Measurements from ENCODE around the gene COL8A2.

The COL8A2 gene

DNA sequence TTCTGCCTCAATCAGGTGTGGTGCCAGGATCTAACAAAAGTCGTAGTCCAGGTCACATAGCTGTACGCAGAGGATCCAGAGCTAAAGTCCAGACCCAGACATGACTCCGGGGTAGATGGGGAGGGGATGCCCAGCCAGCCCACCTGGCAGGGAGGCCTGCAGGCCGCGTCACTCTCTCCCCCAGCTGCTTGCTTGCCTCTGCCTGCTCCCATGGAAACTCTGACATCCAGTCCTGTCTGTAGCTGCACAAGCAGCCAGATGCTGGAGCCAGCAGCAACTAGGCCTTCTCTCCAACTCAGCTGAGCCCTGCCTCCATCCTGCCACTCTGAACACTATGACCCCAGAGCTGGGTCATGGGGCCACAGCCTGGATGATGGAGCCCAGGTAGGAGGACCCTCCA lies 8.1 kb downstream of the COL8A2 start:
- no peak for DNase-seq
- ChIA-PET CTCF (interaction anchor here (1.1 to 11.2 kb wide), 4 partner anchors 15 to 71 kb away, joined by 3 to 88 read pairs (median 38); partner anchors contain the start of gene TRAPPC3), POLR2A (no interaction called here)
- no peaks in the 10 kb centered on the region for H3K27me3 ChIP-seq (replicated peaks in 2 of 5; ENCODE audit: control insufficient read depth in 4 of 5, insufficient read depth in 5 of 5, low read length in 4 of 5)
- H3K36me3 ChIP-seq (ENCODE audit: control insufficient read depth in 4 of 4, insufficient read depth in 4 of 4, low read length in 3 of 4), result no peaks in the 10 kb centered on the region
- no peaks in the 10 kb centered on the region for H3K9me3 ChIP-seq (ENCODE audit: control extremely low read depth in 1 of 5, control insufficient read depth in 4 of 5, insufficient read depth in 2 of 5, low read depth in 1 of 5, low read length in 4 of 5)
- H3K4me1 ChIP-seq (ENCODE audit: control extremely low read depth in 1 of 4, control insufficient read depth in 4 of 4, insufficient read depth in 4 of 4, low read length in 3 of 4), result peaks cover 0 to 17% (median 2%) of the 10 kb centered on the region in 4 experiments
- 100% methylated on average over 3 of the region's 5 CpGs for WGBS (ENCODE audit: insufficient coverage)
- no peak overlapping the region for H3K27ac ChIP-seq (ENCODE audit: insufficient read depth in 1 of 2, low read depth in 1 of 2, low read length in 2 of 2, poor library complexity in 1 of 2, severe bottlenecking in 2 of 2)
- no peak overlapping the region for H3K4me3 ChIP-seq (ENCODE audit: control insufficient read depth in 1 of 7, extremely low read depth in 1 of 7, insufficient read depth in 4 of 7, low read depth in 2 of 7, low read length in 6 of 7)

DNA sequence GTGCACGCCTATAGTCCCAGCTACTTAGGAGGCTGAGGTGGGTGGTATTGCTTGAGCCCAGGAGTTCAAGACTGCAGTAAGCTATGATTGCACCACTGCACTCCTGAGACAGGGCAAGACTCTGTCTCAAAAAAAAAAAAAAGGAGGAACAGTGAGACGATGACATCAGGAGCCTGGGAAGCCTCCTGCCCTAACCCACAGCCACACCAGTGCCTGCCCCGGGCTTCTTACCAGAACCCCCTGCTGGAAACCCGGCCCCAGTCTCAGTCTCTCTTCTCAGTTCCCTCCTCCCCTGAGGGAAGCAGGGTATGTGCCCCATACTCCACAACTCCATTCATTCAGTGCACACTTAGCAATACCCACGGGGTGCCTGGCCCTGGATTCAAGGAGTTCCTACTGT lies 9.1 kb downstream of the COL8A2 start:
- Histone ChIP-seq H3K4me1 (ENCODE audit: control extremely low read depth in 1 of 4, control insufficient read depth in 4 of 4, insufficient read depth in 4 of 4, low read length in 3 of 4) (peaks cover 0 to 17% (median 2%) of the 10 kb centered on the region in 4 experiments), H3K27me3 (replicated peaks in 2 of 5; ENCODE audit: control insufficient read depth in 4 of 5, insufficient read depth in 5 of 5, low read length in 4 of 5) (no peaks in the 10 kb centered on the region), H3K27ac (ENCODE audit: insufficient read depth in 1 of 2, low read depth in 1 of 2, low read length in 2 of 2, poor library complexity in 1 of 2, severe bottlenecking in 2 of 2) (no peak overlapping the region), H3K9me3 (ENCODE audit: control extremely low read depth in 1 of 5, control insufficient read depth in 4 of 5, insufficient read depth in 2 of 5, low read depth in 1 of 5, low read length in 4 of 5) (no peaks in the 10 kb centered on the region), H3K4me3 (ENCODE audit: control insufficient read depth in 1 of 7, extremely low read depth in 1 of 7, insufficient read depth in 4 of 7, low read depth in 2 of 7, low read length in 6 of 7) (no peak overlapping the region), H3K36me3 (ENCODE audit: control insufficient read depth in 4 of 4, insufficient read depth in 4 of 4, low read length in 3 of 4) (no peaks in the 10 kb centered on the region)
- ChIA-PET CTCF (interaction anchor here (1.3 to 11.2 kb wide), 3 partner anchors 14 to 72 kb away, joined by 5 to 88 read pairs (median 70); no protein-coding TSS in a partner anchor), POLR2A (no interaction called here)
- WGBS (ENCODE audit: insufficient coverage), result 63% methylated on average over 1 of the region's 5 CpGs
- no peak for DNase-seq

DNA sequence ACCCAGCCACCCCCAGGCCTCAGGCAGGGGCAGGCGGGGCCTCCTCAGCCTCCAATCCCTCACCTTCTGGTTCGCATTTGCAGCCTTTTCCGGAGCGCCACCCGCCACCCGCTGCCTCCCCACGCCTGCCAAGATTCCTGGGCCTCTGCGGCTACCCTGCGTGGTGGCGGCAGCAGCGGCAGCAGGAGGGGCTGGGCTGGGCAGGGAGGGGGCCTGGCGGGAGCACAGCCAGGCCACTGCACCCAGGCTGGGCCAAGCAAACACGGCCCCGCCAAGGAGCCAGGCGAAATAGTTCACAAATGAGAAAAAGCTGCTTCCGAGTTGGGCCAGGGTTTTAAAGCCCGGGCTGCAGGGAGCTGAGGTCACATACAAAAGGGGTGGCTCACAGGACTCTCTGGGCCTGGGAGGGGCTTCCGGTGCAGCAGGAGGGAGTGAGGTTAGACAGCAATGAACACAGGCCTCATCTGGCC lies 9.8 kb downstream of the COL8A2 start:
- ChIA-PET CTCF (interaction anchor here (1.3 to 11.2 kb wide), 3 partner anchors 13 to 73 kb away, joined by 5 to 88 read pairs (median 70); no protein-coding TSS in a partner anchor), POLR2A (no interaction called here)
- 79% methylated on average over 18 of the region's 18 CpGs for WGBS (ENCODE audit: insufficient coverage)
- H3K4me3 ChIP-seq (ENCODE audit: control insufficient read depth in 1 of 7, extremely low read depth in 1 of 7, insufficient read depth in 4 of 7, low read depth in 2 of 7, low read length in 6 of 7), result no peak overlapping the region
- no peaks in the 10 kb centered on the region for H3K27me3 ChIP-seq (replicated peaks in 2 of 5; ENCODE audit: control insufficient read depth in 4 of 5, insufficient read depth in 5 of 5, low read length in 4 of 5)
- H3K27ac ChIP-seq (ENCODE audit: insufficient read depth in 1 of 2, low read depth in 1 of 2, low read length in 2 of 2, poor library complexity in 1 of 2, severe bottlenecking in 2 of 2), result no peak overlapping the region
- H3K4me1 ChIP-seq (ENCODE audit: control extremely low read depth in 1 of 4, control insufficient read depth in 4 of 4, insufficient read depth in 4 of 4, low read length in 3 of 4), result peaks cover 0 to 17% (median 2%) of the 10 kb centered on the region in 4 experiments
- no peaks in the 10 kb centered on the region for H3K9me3 ChIP-seq (ENCODE audit: control extremely low read depth in 1 of 5, control insufficient read depth in 4 of 5, insufficient read depth in 2 of 5, low read depth in 1 of 5, low read length in 4 of 5)
- H3K36me3 ChIP-seq (ENCODE audit: control insufficient read depth in 4 of 4, insufficient read depth in 4 of 4, low read length in 3 of 4), result no peaks in the 10 kb centered on the region
- peak in 2 of 3 donors; percentile 16 to 21 for DNase-seq

DNA sequence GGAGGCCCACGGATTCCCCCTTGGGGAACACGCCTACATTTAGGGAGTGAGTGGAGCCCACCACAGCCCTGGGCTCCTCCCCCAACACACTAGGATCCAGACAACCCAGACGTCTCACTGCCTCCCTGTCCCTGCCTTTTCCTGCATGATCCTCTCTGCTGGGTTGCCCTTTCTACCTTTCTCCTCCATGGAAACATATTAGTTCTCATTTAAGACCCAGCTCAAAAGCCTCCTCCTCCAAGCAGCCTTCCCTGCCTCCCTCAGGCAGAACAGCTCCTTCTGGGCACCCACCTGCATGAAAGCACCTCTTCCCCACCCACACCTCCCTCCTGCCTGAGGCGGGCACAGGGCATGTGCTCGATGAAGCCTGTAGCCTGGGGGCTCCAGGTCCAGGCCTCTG lies 10.7 kb downstream of the COL8A2 start:
- no peak overlapping the region for H3K27ac ChIP-seq (ENCODE audit: insufficient read depth in 1 of 2, low read depth in 1 of 2, low read length in 2 of 2, poor library complexity in 1 of 2, severe bottlenecking in 2 of 2)
- no peaks in the 10 kb centered on the region for H3K36me3 ChIP-seq (ENCODE audit: control insufficient read depth in 4 of 4, insufficient read depth in 4 of 4, low read length in 3 of 4)
- no peak for DNase-seq
- WGBS (ENCODE audit: insufficient coverage), result 89% methylated on average over 5 of the region's 5 CpGs
- no peak overlapping the region for H3K4me3 ChIP-seq (ENCODE audit: control insufficient read depth in 1 of 7, extremely low read depth in 1 of 7, insufficient read depth in 4 of 7, low read depth in 2 of 7, low read length in 6 of 7)
- ChIA-PET POLR2A (no interaction called here), CTCF (interaction anchor here (1.0 to 11.2 kb wide), 3 partner anchors 9 to 21 kb away, joined by 3 to 88 read pairs (median 70); no protein-coding TSS in a partner anchor)
- H3K27me3 ChIP-seq (replicated peaks in 2 of 5; ENCODE audit: control insufficient read depth in 4 of 5, insufficient read depth in 5 of 5, low read length in 4 of 5), result no peaks in the 10 kb centered on the region
- H3K9me3 ChIP-seq (ENCODE audit: control extremely low read depth in 1 of 5, control insufficient read depth in 4 of 5, insufficient read depth in 2 of 5, low read depth in 1 of 5, low read length in 4 of 5), result no peaks in the 10 kb centered on the region
- H3K4me1 ChIP-seq (ENCODE audit: control extremely low read depth in 1 of 4, control insufficient read depth in 4 of 4, insufficient read depth in 4 of 4, low read length in 3 of 4), result peaks cover 0 to 20% (median 3%) of the 10 kb centered on the region in 4 experiments

DNA sequence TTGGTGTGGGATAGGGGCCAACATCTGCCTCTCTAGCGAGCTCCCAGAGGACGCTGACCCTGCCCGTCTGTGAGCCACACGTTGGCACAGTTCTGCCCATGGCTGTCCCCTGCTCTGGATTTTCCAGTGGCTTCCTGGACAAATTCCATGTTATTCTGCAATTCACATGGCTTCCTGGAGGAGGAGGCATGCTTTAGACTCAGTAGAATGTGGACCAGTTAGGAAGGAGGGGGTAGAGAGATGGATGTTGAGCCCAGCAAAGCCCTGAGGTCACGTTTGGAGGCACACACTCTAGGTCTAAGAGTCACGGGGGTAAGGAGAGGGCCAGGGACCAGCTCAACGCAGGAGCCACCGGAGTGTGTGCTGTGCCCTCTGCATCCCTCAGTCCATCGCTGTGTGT lies 12.2 kb downstream of the COL8A2 start:
- Histone ChIP-seq H3K4me3 (ENCODE audit: control insufficient read depth in 1 of 7, extremely low read depth in 1 of 7, insufficient read depth in 4 of 7, low read depth in 2 of 7, low read length in 6 of 7) (no peak overlapping the region), H3K9me3 (ENCODE audit: control extremely low read depth in 1 of 5, control insufficient read depth in 4 of 5, insufficient read depth in 2 of 5, low read depth in 1 of 5, low read length in 4 of 5) (no peaks in the 10 kb centered on the region), H3K4me1 (ENCODE audit: control extremely low read depth in 1 of 4, control insufficient read depth in 4 of 4, insufficient read depth in 4 of 4, low read length in 3 of 4) (peaks cover 0 to 31% (median 10%) of the 10 kb centered on the region in 4 experiments), H3K27ac (ENCODE audit: insufficient read depth in 1 of 2, low read depth in 1 of 2, low read length in 2 of 2, poor library complexity in 1 of 2, severe bottlenecking in 2 of 2) (no peak overlapping the region), H3K36me3 (ENCODE audit: control insufficient read depth in 4 of 4, insufficient read depth in 4 of 4, low read length in 3 of 4) (no peaks in the 10 kb centered on the region), H3K27me3 (replicated peaks in 2 of 5; ENCODE audit: control insufficient read depth in 4 of 5, insufficient read depth in 5 of 5, low read length in 4 of 5) (no peaks in the 10 kb centered on the region)
- 97% methylated on average over 9 of the region's 9 CpGs for WGBS (ENCODE audit: insufficient coverage)
- CTCF ChIA-PET, result interaction anchor here (10.8 to 11.2 kb wide), 2 partner anchors 11 to 22 kb away, joined by 70 to 88 read pairs; no protein-coding TSS in a partner anchor
- POLR2A ChIA-PET, result no interaction called here
- no peak for DNase-seq

DNA sequence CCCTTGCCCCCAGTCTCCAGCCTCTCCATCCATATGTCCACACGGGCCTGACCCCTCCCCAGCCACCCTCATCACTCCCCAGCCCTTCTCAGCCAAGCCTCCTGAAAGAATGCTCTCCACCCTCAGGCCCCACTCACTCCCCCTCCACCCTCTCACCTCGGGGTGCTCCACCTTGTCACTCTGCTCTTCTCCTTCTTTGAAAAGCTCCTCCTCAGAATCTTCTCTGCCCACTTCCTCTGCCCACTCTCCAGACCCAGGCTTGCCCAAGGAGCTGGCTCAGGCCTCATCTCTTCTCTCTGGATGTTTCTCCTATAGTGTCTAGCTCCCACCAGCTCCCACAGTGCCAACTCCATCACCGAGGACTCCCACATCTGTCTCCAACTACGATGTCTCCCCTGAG lies 13.9 kb downstream of the COL8A2 start:
- Histone ChIP-seq H3K4me3 (ENCODE audit: control insufficient read depth in 1 of 7, extremely low read depth in 1 of 7, insufficient read depth in 4 of 7, low read depth in 2 of 7, low read length in 6 of 7) (no peak overlapping the region), H3K36me3 (ENCODE audit: control insufficient read depth in 4 of 4, insufficient read depth in 4 of 4, low read length in 3 of 4) (no peaks in the 10 kb centered on the region), H3K9me3 (ENCODE audit: control extremely low read depth in 1 of 5, control insufficient read depth in 4 of 5, insufficient read depth in 2 of 5, low read depth in 1 of 5, low read length in 4 of 5) (no peaks in the 10 kb centered on the region), H3K4me1 (ENCODE audit: control extremely low read depth in 1 of 4, control insufficient read depth in 4 of 4, insufficient read depth in 4 of 4, low read length in 3 of 4) (peaks cover 0 to 29% (median 13%) of the 10 kb centered on the region in 4 experiments), H3K27ac (ENCODE audit: insufficient read depth in 1 of 2, low read depth in 1 of 2, low read length in 2 of 2, poor library complexity in 1 of 2, severe bottlenecking in 2 of 2) (no peak overlapping the region), H3K27me3 (replicated peaks in 2 of 5; ENCODE audit: control insufficient read depth in 4 of 5, insufficient read depth in 5 of 5, low read length in 4 of 5) (no peaks in the 10 kb centered on the region)
- WGBS (ENCODE audit: insufficient coverage), result 74% methylated on average over 4 of the region's 4 CpGs
- ChIA-PET CTCF (interaction anchor here (0.9 to 11.2 kb wide), 5 partner anchors 9 to 77 kb away, joined by 3 to 88 read pairs (median 9); partner anchors contain the start of gene TRAPPC3), POLR2A (interaction anchor here (0.5 kb wide), 1 partner anchor 143 kb away, joined by 3 read pairs; no protein-coding TSS in a partner anchor)
- DNase-seq, result no peak

DNA sequence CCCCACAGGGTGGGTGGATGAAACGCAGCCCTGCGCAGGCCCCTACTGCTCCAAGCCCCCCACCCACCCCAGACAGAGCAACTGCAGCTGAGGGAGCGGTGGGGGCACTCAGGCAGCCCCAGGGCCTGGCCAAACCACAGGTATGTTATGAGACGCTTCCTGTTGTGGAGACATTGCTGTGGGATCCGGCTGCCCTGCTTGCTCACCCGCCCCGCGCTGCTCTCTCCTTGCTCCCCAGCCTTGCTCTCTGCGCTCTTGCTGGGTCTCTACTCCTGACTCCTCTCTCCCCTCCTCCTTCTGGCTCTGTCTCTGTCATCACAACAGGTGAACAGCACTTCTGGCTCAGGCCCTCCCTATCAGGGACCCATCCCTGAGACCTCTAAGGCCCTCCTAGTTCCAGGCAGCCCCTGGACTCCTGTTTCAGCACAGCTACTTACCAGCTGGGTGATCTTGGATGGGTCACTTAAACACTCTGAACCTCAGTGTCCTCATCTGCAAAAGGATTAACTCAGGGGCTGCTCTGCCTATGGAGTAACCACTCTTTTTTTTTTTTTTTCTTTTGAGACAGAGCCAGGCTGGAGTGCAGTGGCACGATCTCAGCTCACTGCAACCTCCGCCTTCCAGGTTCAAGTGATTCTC lies 15.9 kb downstream of the COL8A2 start:
- WGBS (ENCODE audit: insufficient coverage), result 100% methylated on average over 1 of the region's 11 CpGs
- ChIA-PET POLR2A (no interaction called here), CTCF (interaction anchor here (1.1 to 11.2 kb wide), 6 partner anchors 7 to 83 kb away, joined by 3 to 88 read pairs (median 8); partner anchors contain the start of gene TRAPPC3)
- DNase-seq, result peak in 2 of 3 donors; percentile 68 to 75
- Histone ChIP-seq H3K4me3 (ENCODE audit: control insufficient read depth in 1 of 7, extremely low read depth in 1 of 7, insufficient read depth in 4 of 7, low read depth in 2 of 7, low read length in 6 of 7) (peak overlapping the region in 1 of 7 experiments; percentile 55), H3K4me1 (ENCODE audit: control extremely low read depth in 1 of 4, control insufficient read depth in 4 of 4, insufficient read depth in 4 of 4, low read length in 3 of 4) (peaks cover 0 to 14% (median 12%) of the 10 kb centered on the region in 4 experiments), H3K9me3 (ENCODE audit: control extremely low read depth in 1 of 5, control insufficient read depth in 4 of 5, insufficient read depth in 2 of 5, low read depth in 1 of 5, low read length in 4 of 5) (no peaks in the 10 kb centered on the region), H3K36me3 (ENCODE audit: control insufficient read depth in 4 of 4, insufficient read depth in 4 of 4, low read length in 3 of 4) (no peaks in the 10 kb centered on the region), H3K27me3 (replicated peaks in 2 of 5; ENCODE audit: control insufficient read depth in 4 of 5, insufficient read depth in 5 of 5, low read length in 4 of 5) (no peaks in the 10 kb centered on the region), H3K27ac (ENCODE audit: insufficient read depth in 1 of 2, low read depth in 1 of 2, low read length in 2 of 2, poor library complexity in 1 of 2, severe bottlenecking in 2 of 2) (no peak overlapping the region)

All from common myeloid progenitor, CD34-positive (primary cell).